Measurements from ENCODE around the gene SPATC1L.

Gene SPATC1L

GRCh38 chr21:46159841-46160656 is 24.2 kb downstream of the SPATC1L start:
- H3K27me3 ChIP-seq, result no peaks in the 10 kb centered on the region
- H3K9me3 ChIP-seq, result no peaks in the 10 kb centered on the region
- no peaks in the 10 kb centered on the region for H3K4me1 ChIP-seq
- no peak for TF ChIP-seq CTCF (IDR thresholded peaks at IDR 0.05; ENCODE audit: low read depth, low read length)
- H3K4me3 ChIP-seq (ENCODE audit: low read depth, low read length), result no peak overlapping the region
- peak; percentile 5 for DNase-seq
- no peaks in the 10 kb centered on the region for H3K36me3 ChIP-seq

- no peaks in the 10 kb centered on the region for H3K36me3 ChIP-seq
- no peaks in the 10 kb centered on the region for H3K27me3 ChIP-seq
- no peaks in the 10 kb centered on the region for H3K9me3 ChIP-seq
- H3K4me3 ChIP-seq (ENCODE audit: low read depth, low read length), result no peak overlapping the region
- no peak for DNase-seq
- TF ChIP-seq CTCF (IDR thresholded peaks at IDR 0.05; ENCODE audit: low read depth, low read length), result no peak
- no peaks in the 10 kb centered on the region for H3K4me1 ChIP-seq
Observed at GRCh38 chr21:46159390-46159789, 24.9 kb downstream of the SPATC1L start.

GRCh38 chr21:46158666-46159300 is 25.5 kb downstream of the SPATC1L start:
- Histone ChIP-seq H3K27me3 (no peaks in the 10 kb centered on the region), H3K9me3 (no peaks in the 10 kb centered on the region), H3K36me3 (no peaks in the 10 kb centered on the region), H3K4me3 (ENCODE audit: low read depth, low read length) (no peak overlapping the region), H3K4me1 (no peaks in the 10 kb centered on the region)
- no peak for DNase-seq
- no peak for TF ChIP-seq CTCF (IDR thresholded peaks at IDR 0.05; ENCODE audit: low read depth, low read length)

- H3K9me3 ChIP-seq, result no peaks in the 10 kb centered on the region
- H3K36me3 ChIP-seq, result no peaks in the 10 kb centered on the region
- no peak overlapping the region for H3K4me3 ChIP-seq (ENCODE audit: low read depth, low read length)
- no peak for DNase-seq
- no peak for TF ChIP-seq CTCF (IDR thresholded peaks at IDR 0.05; ENCODE audit: low read depth, low read length)
- peaks cover 4% of the 10 kb centered on the region for H3K4me1 ChIP-seq
- H3K27me3 ChIP-seq, result no peaks in the 10 kb centered on the region
Observed at GRCh38 chr21:46157987-46158451, 26.2 kb downstream of the SPATC1L start.

- no peak for TF ChIP-seq CTCF (IDR thresholded peaks at IDR 0.05; ENCODE audit: low read depth, low read length)
- peak; percentile 9 for DNase-seq
- Histone ChIP-seq H3K9me3 (no peaks in the 10 kb centered on the region), H3K27me3 (no peaks in the 10 kb centered on the region), H3K4me1 (peaks cover 4% of the 10 kb centered on the region), H3K36me3 (no peaks in the 10 kb centered on the region), H3K4me3 (ENCODE audit: low read depth, low read length) (no peak overlapping the region)
Observed at GRCh38 chr21:46157396-46157986, 26.8 kb downstream of the SPATC1L start.
